ENCODE measurements around the gene GPR35.

GRCh38 chr2:240603081-240603835 lies 22.0 kb upstream of the GPR35 start:
- TF ChIP-seq POLR2A (IDR thresholded peaks at IDR 0.05; ENCODE audit: low read depth, low read length) = no peak
- TF ChIP-seq POLR2AphosphoS5 (IDR thresholded peaks at IDR 0.05; ENCODE audit: low read depth, low read length) = no peak
